ENCODE measurements around the gene AKAP11. TPM values are rescaled to one million over a fixed set of nuclear protein-coding genes. Genes with fewer than 3 reads are reported as not detected.

Gene AKAP11
- total RNA-seq, 1 experiment from 2014 or later, result 5.2 TPM

- peaks cover 10% of the 10 kb centered on the region; the same call in 1 of the 2 replicates for H3K4me1 ChIP-seq (ENCODE audit: insufficient read depth, low read length)
- no peak overlapping the region for H3K9ac ChIP-seq (ENCODE audit: low read length)
- H3K9me2 ChIP-seq (replicated peaks; ENCODE audit: low read length), result no peaks in the 10 kb centered on the region
- H2AFZ ChIP-seq (ENCODE audit: low read length), result no peak overlapping the region
- no peaks in the 10 kb centered on the region for H3K9me3 ChIP-seq (ENCODE audit: low read length)
- TF ChIP-seq CTCF (conservative IDR thresholded peaks at IDR 0.05; ENCODE audit: low read depth, low read length) (no peak), EZH2 (IDR thresholded peaks at IDR 0.05; ENCODE audit: low read length, unreplicated experiment) (no peak), EZH2phosphoT487 (IDR thresholded peaks at IDR 0.05; ENCODE audit: borderline replicate concordance, low read length) (no peak)
- ChIA-PET POLR2A (ENCODE audit: unreplicated experiment) (no interaction called here), CTCF (no interaction called here)
- no peak overlapping the region for H3K27ac ChIP-seq (ENCODE audit: low read length)
- intact Hi-C loops (cut with micrococcal nuclease), result no loop called here
- H3F3A ChIP-seq (ENCODE audit: low read length, unreplicated experiment), result no peaks in the 10 kb centered on the region
- peaks cover 63% of the 10 kb centered on the region for H3K79me2 ChIP-seq (ENCODE audit: low read length)
- H3K4me3 ChIP-seq (ENCODE audit: low read length), result no peak overlapping the region
- ATAC-seq (no peak), DNase-seq (no peak)
- no peaks in the 10 kb centered on the region for H4K20me1 ChIP-seq (ENCODE audit: low read length)
- no peaks in the 10 kb centered on the region for H3K27me3 ChIP-seq (ENCODE audit: low read length)
- H3K4me2 ChIP-seq (ENCODE audit: low read length), result no peak overlapping the region
- no peaks in the 10 kb centered on the region for H3K36me3 ChIP-seq (ENCODE audit: low read depth, low read length)
- no TSS peak for BruUV-seq (replicated peaks)
Observed at GRCh38 chr13:42276683-42277082, 4.7 kb downstream of the AKAP11 start.

- no peaks in the 10 kb centered on the region for H4K20me1 ChIP-seq (ENCODE audit: low read length)
- no peak overlapping the region for H3K4me2 ChIP-seq (ENCODE audit: low read length)
- POLR2A ChIA-PET (ENCODE audit: unreplicated experiment), result no interaction called here
- ATAC-seq (no peak), DNase-seq (no peak)
- H3K27ac ChIP-seq (ENCODE audit: low read length), result no peak overlapping the region
- no peak overlapping the region for H3K9ac ChIP-seq (ENCODE audit: low read length)
- no TSS peak for BruUV-seq (replicated peaks)
- TF ChIP-seq EZH2phosphoT487 (IDR thresholded peaks at IDR 0.05; ENCODE audit: borderline replicate concordance, low read length), result no peak
- TF ChIP-seq CTCF (conservative IDR thresholded peaks at IDR 0.05; ENCODE audit: low read depth, low read length), result no peak
- no peak for TF ChIP-seq EZH2 (IDR thresholded peaks at IDR 0.05; ENCODE audit: low read length, unreplicated experiment)
- CTCF ChIA-PET, result no interaction called here
- intact Hi-C loops (cut with micrococcal nuclease), result no loop called here
- H3K4me1 ChIP-seq (ENCODE audit: insufficient read depth, low read length), result peaks cover 13% of the 10 kb centered on the region; the same call in 1 of the 2 replicates
- no peaks in the 10 kb centered on the region for H3K9me2 ChIP-seq (replicated peaks; ENCODE audit: low read length)
- H3K9me3 ChIP-seq (ENCODE audit: low read length), result no peaks in the 10 kb centered on the region
- no peaks in the 10 kb centered on the region for H3K27me3 ChIP-seq (ENCODE audit: low read length)
- H3K36me3 ChIP-seq (ENCODE audit: low read depth, low read length), result no peaks in the 10 kb centered on the region
- peaks cover 59% of the 10 kb centered on the region for H3K79me2 ChIP-seq (ENCODE audit: low read length)
- no peak overlapping the region for H3K4me3 ChIP-seq (ENCODE audit: low read length)
- H2AFZ ChIP-seq (ENCODE audit: low read length), result no peak overlapping the region
- no peaks in the 10 kb centered on the region for H3F3A ChIP-seq (ENCODE audit: low read length, unreplicated experiment)
Observed at GRCh38 chr13:42277618-42278276, 5.8 kb downstream of the AKAP11 start.

GRCh38 chr13:42279080-42279479, 7.1 kb downstream of the AKAP11 start:
- Histone ChIP-seq H3K27me3 (ENCODE audit: low read length) (no peaks in the 10 kb centered on the region), H4K20me1 (ENCODE audit: low read length) (no peaks in the 10 kb centered on the region), H3K79me2 (ENCODE audit: low read length) (peaks cover 57% of the 10 kb centered on the region), H3K4me1 (ENCODE audit: insufficient read depth, low read length) (peaks cover 5% of the 10 kb centered on the region; the same call in 1 of the 2 replicates), H3K4me3 (ENCODE audit: low read length) (no peak overlapping the region), H3K9me2 (replicated peaks; ENCODE audit: low read length) (no peaks in the 10 kb centered on the region), H3K4me2 (ENCODE audit: low read length) (no peak overlapping the region), H3K27ac (ENCODE audit: low read length) (no peak overlapping the region), H3K9me3 (ENCODE audit: low read length) (no peaks in the 10 kb centered on the region), H3F3A (ENCODE audit: low read length, unreplicated experiment) (no peaks in the 10 kb centered on the region), H3K9ac (ENCODE audit: low read length) (no peak overlapping the region), H3K36me3 (ENCODE audit: low read depth, low read length) (no peaks in the 10 kb centered on the region), H2AFZ (ENCODE audit: low read length) (no peak overlapping the region)
- DNase-seq (no peak), ATAC-seq (no peak)
- POLR2A ChIA-PET (ENCODE audit: unreplicated experiment), result no interaction called here
- TF ChIP-seq EZH2 (IDR thresholded peaks at IDR 0.05; ENCODE audit: low read length, unreplicated experiment) (no peak), CTCF (conservative IDR thresholded peaks at IDR 0.05; ENCODE audit: low read depth, low read length) (no peak), EZH2phosphoT487 (IDR thresholded peaks at IDR 0.05; ENCODE audit: borderline replicate concordance, low read length) (no peak)
- intact Hi-C loops (cut with micrococcal nuclease), result no loop called here
- no TSS peak for BruUV-seq (replicated peaks)
- CTCF ChIA-PET, result no interaction called here
